ENCODE results near the gene ABCC2.

Gene ABCC2

DNA sequence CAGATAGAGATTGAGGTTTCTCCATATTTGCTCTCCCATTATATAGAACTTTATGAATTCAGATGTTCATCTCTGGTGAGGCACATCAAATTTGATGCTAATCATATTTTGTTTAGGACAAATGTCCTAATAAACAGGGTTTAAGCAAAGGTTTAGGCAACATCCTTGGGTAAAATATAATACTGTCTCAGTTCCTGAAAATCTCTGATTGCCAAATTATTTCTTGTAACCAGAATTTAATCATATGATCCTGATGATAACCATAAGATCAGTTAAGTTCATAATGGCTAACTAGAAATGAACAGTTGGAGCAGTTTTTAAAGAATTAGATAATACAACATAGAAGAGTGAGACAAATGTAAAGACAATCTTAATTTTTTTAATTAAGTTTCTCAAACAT lies 31.8 kb upstream of the ABCC2 start:
- Histone ChIP-seq H3K27ac (ENCODE audit: low read depth, low read length) (no peak overlapping the region), H3K36me3 (ENCODE audit: control insufficient read depth in 1 of 2, insufficient read depth in 2 of 2, low read length in 2 of 2) (peaks cover 24 to 56% of the 10 kb centered on the region in 2 donors), H3K9me3 (ENCODE audit: control insufficient read depth in 1 of 2, low read length in 2 of 2) (no peaks in the 10 kb centered on the region)

DNA sequence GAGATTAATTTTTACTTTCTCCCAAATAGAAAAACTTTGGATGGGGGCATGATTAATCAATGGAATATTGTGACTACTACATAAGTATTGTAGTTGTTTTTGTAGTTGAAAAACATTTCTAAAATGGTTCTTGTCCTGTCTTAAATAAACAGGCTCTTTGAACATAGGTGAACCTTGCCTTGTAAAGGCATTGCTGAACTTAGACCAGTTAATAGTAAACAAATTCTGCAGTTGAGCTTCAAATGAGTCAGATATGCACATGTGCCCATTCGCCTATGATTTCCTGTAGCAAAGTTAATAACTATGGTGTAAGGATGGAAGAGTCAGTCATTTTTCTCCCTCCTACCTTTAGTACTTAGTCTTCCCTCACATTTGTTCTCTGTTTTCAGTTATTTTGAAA lies 27.8 kb upstream of the ABCC2 start:
- Histone ChIP-seq H3K27me3 (ENCODE audit: control insufficient read depth in 1 of 2, insufficient read depth in 2 of 2, low read length in 2 of 2) (no peaks in the 10 kb centered on the region), H3K36me3 (ENCODE audit: control insufficient read depth in 1 of 2, insufficient read depth in 2 of 2, low read length in 2 of 2) (peaks cover 25 to 55% of the 10 kb centered on the region in 2 donors), H3K9ac (ENCODE audit: low read depth in 1 of 2, low read length in 2 of 2) (no peak overlapping the region), H3K9me3 (ENCODE audit: control insufficient read depth in 1 of 2, low read length in 2 of 2) (no peaks in the 10 kb centered on the region), H3K4me1 (ENCODE audit: control insufficient read depth in 1 of 2, insufficient read depth in 2 of 2, low read length in 2 of 2) (peaks cover 0 to 5% of the 10 kb centered on the region in 2 donors), H3K4me3 (ENCODE audit: low read depth in 1 of 2, low read length in 2 of 2) (no peak overlapping the region), H3K27ac (ENCODE audit: low read depth, low read length) (no peak overlapping the region)

More for the DNA sequence above, 31.8 kb upstream of the ABCC2 start:
- H3K27me3 ChIP-seq (ENCODE audit: control insufficient read depth in 1 of 2, insufficient read depth in 2 of 2, low read length in 2 of 2), result no peaks in the 10 kb centered on the region
- H3K4me1 ChIP-seq (ENCODE audit: control insufficient read depth in 1 of 2, insufficient read depth in 2 of 2, low read length in 2 of 2), result peaks cover 0 to 5% of the 10 kb centered on the region in 2 donors
- H3K4me3 ChIP-seq (ENCODE audit: low read depth in 1 of 2, low read length in 2 of 2), result no peak overlapping the region
- H3K9ac ChIP-seq (ENCODE audit: low read depth in 1 of 2, low read length in 2 of 2), result no peak overlapping the region

DNA sequence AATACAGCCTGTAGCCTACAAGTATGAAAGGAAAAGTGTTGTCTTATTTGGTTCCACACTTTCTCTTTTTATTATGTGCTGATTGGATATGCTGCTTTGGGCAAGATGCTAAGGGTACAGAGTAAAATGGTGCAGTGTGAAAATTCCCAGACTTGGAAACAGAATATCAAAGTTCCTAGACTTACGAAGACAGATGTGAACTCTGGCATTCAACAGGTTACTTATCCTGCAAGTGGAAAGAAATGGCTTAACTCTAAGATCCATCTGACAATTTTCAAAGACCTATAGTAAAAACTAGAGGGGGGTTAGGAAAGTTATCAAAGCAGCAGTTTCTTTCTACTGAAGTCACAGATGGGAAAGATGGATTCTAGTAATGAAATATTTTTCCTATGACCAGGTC lies 26.3 kb upstream of the ABCC2 start:
- no peaks in the 10 kb centered on the region for H3K27me3 ChIP-seq (ENCODE audit: control insufficient read depth in 1 of 2, insufficient read depth in 2 of 2, low read length in 2 of 2)
- no peaks in the 10 kb centered on the region for H3K9me3 ChIP-seq (ENCODE audit: control insufficient read depth in 1 of 2, low read length in 2 of 2)
- H3K27ac ChIP-seq (ENCODE audit: low read depth, low read length), result no peak overlapping the region
- H3K9ac ChIP-seq (ENCODE audit: low read depth in 1 of 2, low read length in 2 of 2), result no peak overlapping the region
- peaks cover 30 to 63% of the 10 kb centered on the region in 2 donors for H3K36me3 ChIP-seq (ENCODE audit: control insufficient read depth in 1 of 2, insufficient read depth in 2 of 2, low read length in 2 of 2)
- no peak overlapping the region for H3K4me3 ChIP-seq (ENCODE audit: low read depth in 1 of 2, low read length in 2 of 2)
- peaks cover 0 to 5% of the 10 kb centered on the region in 2 donors for H3K4me1 ChIP-seq (ENCODE audit: control insufficient read depth in 1 of 2, insufficient read depth in 2 of 2, low read length in 2 of 2)

DNA sequence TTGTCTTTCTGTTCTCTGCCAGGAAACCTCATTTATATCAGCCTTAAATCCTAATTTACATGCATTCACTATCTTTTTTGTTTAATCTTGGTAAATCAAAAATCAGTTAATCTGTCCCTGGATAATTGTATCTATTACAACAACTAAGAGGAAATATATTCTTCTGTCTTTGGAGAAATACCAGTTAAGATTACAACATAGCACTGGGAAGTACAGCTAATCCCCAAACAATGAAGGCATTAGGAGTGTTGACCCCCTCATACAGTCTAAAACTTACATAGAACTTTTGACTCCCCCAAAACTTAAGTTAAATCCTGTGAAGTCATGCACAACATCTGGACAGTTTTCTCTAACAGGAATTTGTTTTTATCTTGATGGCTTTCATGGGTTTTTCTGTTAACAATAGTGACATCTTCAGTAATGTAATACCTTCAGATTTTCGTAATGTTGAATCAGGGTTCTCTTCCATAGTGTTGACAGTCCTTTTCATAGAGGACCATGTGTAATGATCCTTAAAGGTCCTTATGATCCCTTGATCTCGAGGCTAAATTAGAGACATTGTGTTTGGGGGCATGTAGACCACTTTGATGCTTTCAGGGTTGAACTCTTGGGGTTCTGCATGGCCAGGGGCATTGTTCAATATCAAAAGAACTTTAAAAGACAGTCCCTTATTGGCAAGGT lies 24.1 kb upstream of the ABCC2 start:
- H3K27ac ChIP-seq (ENCODE audit: low read depth, low read length), result no peak overlapping the region
- peaks cover 24 to 57% of the 10 kb centered on the region in 2 donors for H3K36me3 ChIP-seq (ENCODE audit: control insufficient read depth in 1 of 2, insufficient read depth in 2 of 2, low read length in 2 of 2)
- H3K4me3 ChIP-seq (ENCODE audit: low read depth in 1 of 2, low read length in 2 of 2), result no peak overlapping the region
- H3K27me3 ChIP-seq (ENCODE audit: control insufficient read depth in 1 of 2, insufficient read depth in 2 of 2, low read length in 2 of 2), result no peaks in the 10 kb centered on the region
- peaks cover 0 to 5% of the 10 kb centered on the region in 2 donors for H3K4me1 ChIP-seq (ENCODE audit: control insufficient read depth in 1 of 2, insufficient read depth in 2 of 2, low read length in 2 of 2)
- H3K9me3 ChIP-seq (ENCODE audit: control insufficient read depth in 1 of 2, low read length in 2 of 2), result no peaks in the 10 kb centered on the region
- no peak overlapping the region for H3K9ac ChIP-seq (ENCODE audit: low read depth in 1 of 2, low read length in 2 of 2)

DNA sequence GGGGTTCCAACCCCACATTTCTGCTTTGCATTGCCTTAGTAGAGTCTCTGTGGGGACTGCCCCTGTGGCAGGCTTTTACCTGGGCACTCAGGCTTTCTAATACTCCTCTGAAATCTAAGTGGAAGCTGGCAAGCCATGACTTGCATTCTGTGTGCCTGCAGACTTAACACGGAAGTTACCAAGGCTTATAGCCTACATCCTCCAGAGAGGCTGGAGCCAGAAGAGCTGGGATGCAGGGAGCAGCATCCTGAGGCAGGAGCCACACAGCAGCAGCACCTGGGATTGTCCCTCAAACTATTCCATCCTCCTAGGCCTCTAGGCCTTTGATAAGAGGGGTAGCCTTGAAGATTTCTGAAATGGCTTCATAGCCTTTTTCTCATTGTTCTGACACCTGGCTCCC lies 22.1 kb upstream of the ABCC2 start:
- Histone ChIP-seq H3K4me3 (ENCODE audit: low read depth in 1 of 2, low read length in 2 of 2) (no peak overlapping the region), H3K4me1 (ENCODE audit: control insufficient read depth in 1 of 2, insufficient read depth in 2 of 2, low read length in 2 of 2) (no peaks in the 10 kb centered on the region), H3K9me3 (ENCODE audit: control insufficient read depth in 1 of 2, low read length in 2 of 2) (no peaks in the 10 kb centered on the region), H3K9ac (ENCODE audit: low read depth in 1 of 2, low read length in 2 of 2) (no peak overlapping the region), H3K27me3 (ENCODE audit: control insufficient read depth in 1 of 2, insufficient read depth in 2 of 2, low read length in 2 of 2) (no peaks in the 10 kb centered on the region), H3K27ac (ENCODE audit: low read depth, low read length) (no peak overlapping the region), H3K36me3 (ENCODE audit: control insufficient read depth in 1 of 2, insufficient read depth in 2 of 2, low read length in 2 of 2) (peaks cover 24 to 46% of the 10 kb centered on the region in 2 donors)

DNA sequence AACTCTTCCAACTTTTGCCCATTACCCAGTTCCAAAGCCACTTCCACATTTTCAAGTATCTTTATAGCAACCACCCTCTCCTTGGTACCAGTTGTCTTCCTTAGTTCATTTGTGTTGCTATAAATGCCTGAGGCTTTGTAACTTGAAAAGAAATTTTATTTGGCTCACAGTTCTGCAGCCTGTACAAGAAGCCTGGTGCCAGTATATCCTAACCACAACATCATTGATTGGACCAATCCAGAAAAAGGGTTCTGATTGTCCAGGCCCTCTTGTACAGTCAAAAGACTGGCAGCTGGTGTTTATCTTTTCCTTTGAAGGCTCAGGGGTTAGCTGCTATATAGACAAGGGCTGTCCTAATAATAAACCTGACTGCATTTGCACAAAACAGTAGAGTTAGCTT lies 21.1 kb upstream of the ABCC2 start:
- H3K27ac ChIP-seq (ENCODE audit: low read depth, low read length), result no peak overlapping the region
- H3K9ac ChIP-seq (ENCODE audit: low read depth in 1 of 2, low read length in 2 of 2), result no peak overlapping the region
- H3K4me1 ChIP-seq (ENCODE audit: control insufficient read depth in 1 of 2, insufficient read depth in 2 of 2, low read length in 2 of 2), result no peaks in the 10 kb centered on the region
- H3K9me3 ChIP-seq (ENCODE audit: control insufficient read depth in 1 of 2, low read length in 2 of 2), result no peaks in the 10 kb centered on the region
- no peak overlapping the region for H3K4me3 ChIP-seq (ENCODE audit: low read depth in 1 of 2, low read length in 2 of 2)
- no peaks in the 10 kb centered on the region for H3K27me3 ChIP-seq (ENCODE audit: control insufficient read depth in 1 of 2, insufficient read depth in 2 of 2, low read length in 2 of 2)
- peaks cover 14 to 35% of the 10 kb centered on the region in 2 donors for H3K36me3 ChIP-seq (ENCODE audit: control insufficient read depth in 1 of 2, insufficient read depth in 2 of 2, low read length in 2 of 2)

DNA sequence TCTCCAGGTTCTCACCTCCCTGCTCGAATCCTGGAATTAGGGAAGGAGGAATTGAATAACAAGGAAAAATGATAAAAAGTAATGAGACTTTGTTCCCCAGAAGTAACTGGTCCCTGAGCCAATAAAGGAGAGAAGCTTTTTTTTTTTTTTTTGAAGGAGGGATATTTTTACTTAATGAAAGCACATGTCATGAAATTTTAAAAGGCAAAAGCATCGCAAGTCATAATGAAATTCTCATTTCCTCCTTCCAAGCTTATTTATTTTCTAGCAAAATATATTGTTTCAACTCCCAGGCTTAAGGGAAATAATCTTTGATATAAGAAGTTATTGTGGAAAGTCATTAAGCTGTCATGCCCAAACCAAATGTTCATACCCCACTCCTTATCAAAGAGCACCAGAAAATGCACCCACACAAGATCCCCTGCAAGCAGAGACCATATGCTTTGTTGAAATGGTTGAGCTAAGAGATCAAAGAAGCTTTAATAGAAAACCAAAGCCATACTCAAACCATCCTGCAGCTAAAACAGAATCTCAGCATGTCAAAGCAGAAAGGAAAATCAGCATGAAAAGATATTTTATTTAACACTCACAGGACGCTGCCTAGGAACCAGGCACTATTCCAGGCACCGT lies 16.7 kb upstream of the ABCC2 start:
- Histone ChIP-seq H3K4me3 (ENCODE audit: low read depth in 1 of 2, low read length in 2 of 2) (no peak overlapping the region), H3K4me1 (ENCODE audit: control insufficient read depth in 1 of 2, insufficient read depth in 2 of 2, low read length in 2 of 2) (peaks cover 8 to 12% of the 10 kb centered on the region in 2 donors), H3K9ac (ENCODE audit: low read depth in 1 of 2, low read length in 2 of 2) (no peak overlapping the region), H3K27ac (ENCODE audit: low read depth, low read length) (no peak overlapping the region), H3K9me3 (ENCODE audit: control insufficient read depth in 1 of 2, low read length in 2 of 2) (no peaks in the 10 kb centered on the region), H3K36me3 (ENCODE audit: control insufficient read depth in 1 of 2, insufficient read depth in 2 of 2, low read length in 2 of 2) (peaks cover 0 to under 1% of the 10 kb centered on the region in 2 donors), H3K27me3 (ENCODE audit: control insufficient read depth in 1 of 2, insufficient read depth in 2 of 2, low read length in 2 of 2) (no peaks in the 10 kb centered on the region)

DNA sequence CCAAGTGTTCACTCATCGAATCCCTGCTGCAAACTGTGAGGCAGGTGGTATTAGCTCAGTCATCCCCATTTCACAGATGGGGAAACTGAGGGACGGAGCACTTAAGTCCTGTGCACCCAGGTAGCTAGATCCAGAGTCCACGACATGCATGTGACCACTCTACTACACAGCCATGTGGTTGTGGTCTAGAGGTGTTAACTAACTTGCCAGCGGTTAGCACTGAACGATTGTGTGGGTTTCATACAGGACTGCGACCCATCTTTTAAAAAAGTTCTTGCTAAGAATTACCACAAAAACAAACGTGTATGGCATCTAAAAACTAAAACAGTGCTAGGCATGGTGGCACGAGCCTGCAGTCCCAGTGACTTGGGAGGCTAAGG lies 16.1 kb upstream of the ABCC2 start:
- H3K36me3 ChIP-seq (ENCODE audit: control insufficient read depth in 1 of 2, insufficient read depth in 2 of 2, low read length in 2 of 2), result no peaks in the 10 kb centered on the region
- H3K9ac ChIP-seq (ENCODE audit: low read depth in 1 of 2, low read length in 2 of 2), result no peak overlapping the region
- no peaks in the 10 kb centered on the region for H3K27me3 ChIP-seq (ENCODE audit: control insufficient read depth in 1 of 2, insufficient read depth in 2 of 2, low read length in 2 of 2)
- H3K9me3 ChIP-seq (ENCODE audit: control insufficient read depth in 1 of 2, low read length in 2 of 2), result no peaks in the 10 kb centered on the region
- H3K27ac ChIP-seq (ENCODE audit: low read depth, low read length), result no peak overlapping the region
- peaks cover 8 to 12% of the 10 kb centered on the region in 2 donors for H3K4me1 ChIP-seq (ENCODE audit: control insufficient read depth in 1 of 2, insufficient read depth in 2 of 2, low read length in 2 of 2)
- no peak overlapping the region for H3K4me3 ChIP-seq (ENCODE audit: low read depth in 1 of 2, low read length in 2 of 2)

DNA sequence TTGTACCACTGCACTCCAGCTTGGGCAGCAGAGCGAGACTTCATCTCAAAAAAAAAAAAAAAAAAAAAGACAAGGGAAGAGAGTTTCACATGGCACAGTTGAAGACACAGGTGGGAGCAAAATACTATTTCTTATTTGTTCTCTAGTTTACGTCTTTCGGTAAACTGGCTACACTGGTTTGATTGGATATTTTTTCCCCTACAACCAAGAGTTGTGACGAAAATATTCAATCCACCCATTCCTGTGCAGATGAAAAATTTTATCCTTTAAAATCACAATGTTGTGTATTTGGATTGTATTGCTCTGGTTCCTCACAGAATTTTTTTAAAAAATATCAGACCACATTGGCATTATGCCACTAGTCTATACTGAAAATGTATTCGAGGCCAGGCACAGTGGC lies 14.5 kb upstream of the ABCC2 start:
- peaks cover 8 to 12% of the 10 kb centered on the region in 2 donors for H3K4me1 ChIP-seq (ENCODE audit: control insufficient read depth in 1 of 2, insufficient read depth in 2 of 2, low read length in 2 of 2)
- H3K36me3 ChIP-seq (ENCODE audit: control insufficient read depth in 1 of 2, insufficient read depth in 2 of 2, low read length in 2 of 2), result no peaks in the 10 kb centered on the region
- no peak overlapping the region for H3K9ac ChIP-seq (ENCODE audit: low read depth in 1 of 2, low read length in 2 of 2)
- no peak overlapping the region for H3K4me3 ChIP-seq (ENCODE audit: low read depth in 1 of 2, low read length in 2 of 2)
- H3K27ac ChIP-seq (ENCODE audit: low read depth, low read length), result no peak overlapping the region
- H3K9me3 ChIP-seq (ENCODE audit: control insufficient read depth in 1 of 2, low read length in 2 of 2), result no peaks in the 10 kb centered on the region
- no peaks in the 10 kb centered on the region for H3K27me3 ChIP-seq (ENCODE audit: control insufficient read depth in 1 of 2, insufficient read depth in 2 of 2, low read length in 2 of 2)

DNA sequence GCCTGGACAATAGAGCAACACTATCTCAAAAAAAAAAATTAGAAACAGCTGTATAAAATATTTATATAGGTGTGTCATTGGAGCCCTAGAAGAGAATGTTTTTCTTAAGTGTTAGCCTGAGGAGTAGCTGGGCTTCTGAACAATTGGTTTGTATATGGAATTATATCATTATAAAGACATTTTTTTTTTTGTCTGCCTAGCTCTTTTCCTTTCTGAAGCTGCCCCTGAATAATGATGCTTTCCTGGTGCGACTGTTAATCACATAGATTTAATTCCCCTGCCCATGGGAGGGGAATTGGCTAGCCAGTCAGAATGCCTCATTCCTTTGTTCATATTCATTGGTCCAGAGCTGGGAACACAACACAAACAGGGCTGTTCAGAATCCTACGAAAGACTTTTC lies 13.9 kb upstream of the ABCC2 start:
- Histone ChIP-seq H3K27me3 (ENCODE audit: control insufficient read depth in 1 of 2, insufficient read depth in 2 of 2, low read length in 2 of 2) (no peaks in the 10 kb centered on the region), H3K36me3 (ENCODE audit: control insufficient read depth in 1 of 2, insufficient read depth in 2 of 2, low read length in 2 of 2) (no peaks in the 10 kb centered on the region), H3K27ac (ENCODE audit: low read depth, low read length) (no peak overlapping the region), H3K4me1 (ENCODE audit: control insufficient read depth in 1 of 2, insufficient read depth in 2 of 2, low read length in 2 of 2) (peaks cover 8 to 12% of the 10 kb centered on the region in 2 donors), H3K9me3 (ENCODE audit: control insufficient read depth in 1 of 2, low read length in 2 of 2) (no peaks in the 10 kb centered on the region), H3K9ac (ENCODE audit: low read depth in 1 of 2, low read length in 2 of 2) (no peak overlapping the region), H3K4me3 (ENCODE audit: low read depth in 1 of 2, low read length in 2 of 2) (no peak overlapping the region)

Data from duodenal mucosa (tissue), 2 donors.